Measurements from ENCODE around the gene LIMA1.
"Not testable (repeated sequence)": the region's sequence is repeated elsewhere in the genome, so short reads cannot be mapped to it uniquely, and the experiment has no call there.

The LIMA1 gene

DNA sequence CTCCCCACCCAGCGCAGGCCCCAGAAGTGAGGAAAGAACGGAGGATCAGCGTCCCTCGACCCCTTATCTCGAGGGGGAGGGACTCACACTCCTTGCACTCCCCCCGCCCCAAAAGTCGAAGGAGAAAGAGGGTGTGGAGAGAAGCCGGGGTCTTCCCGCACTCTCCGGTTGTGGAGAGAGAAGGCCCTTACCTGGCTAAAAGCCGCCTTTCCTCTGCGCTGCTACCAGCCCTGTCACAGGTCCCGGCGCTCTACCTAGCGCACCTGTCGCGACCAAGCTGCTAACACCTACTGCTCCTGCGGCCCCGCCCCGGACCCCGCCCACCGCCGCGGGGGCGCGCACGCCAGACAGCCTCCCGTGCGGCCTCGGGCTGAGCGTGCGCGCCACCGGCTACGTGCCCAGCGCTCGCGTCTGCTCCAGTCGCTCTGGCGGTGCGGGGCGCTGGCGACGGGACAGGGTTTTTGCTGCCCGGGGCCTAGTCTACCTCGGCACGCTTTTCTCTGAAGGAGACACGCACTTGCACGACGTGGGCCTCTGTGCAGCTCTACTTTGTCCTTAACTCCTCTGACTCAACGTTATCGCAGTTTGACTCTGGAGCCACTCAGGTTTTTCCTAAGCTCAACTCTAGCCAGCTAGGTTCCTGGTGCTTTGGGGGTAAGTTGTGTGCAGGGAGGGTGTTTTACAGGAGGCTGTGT, at the start of gene LIMA1:
TSS of gene LIMA1 (minus strand) at position 292 of the 695 bp plus-strand sequence. CDS start 34,769 bp downstream, outside the sequence.
- DNase-seq: peak; percentile 95 to 97 (median 95)

GRCh38 chr12:50331745-50332144, 48.4 kb upstream of the LIMA1 start:
- no peak for DNase-seq

DNA sequence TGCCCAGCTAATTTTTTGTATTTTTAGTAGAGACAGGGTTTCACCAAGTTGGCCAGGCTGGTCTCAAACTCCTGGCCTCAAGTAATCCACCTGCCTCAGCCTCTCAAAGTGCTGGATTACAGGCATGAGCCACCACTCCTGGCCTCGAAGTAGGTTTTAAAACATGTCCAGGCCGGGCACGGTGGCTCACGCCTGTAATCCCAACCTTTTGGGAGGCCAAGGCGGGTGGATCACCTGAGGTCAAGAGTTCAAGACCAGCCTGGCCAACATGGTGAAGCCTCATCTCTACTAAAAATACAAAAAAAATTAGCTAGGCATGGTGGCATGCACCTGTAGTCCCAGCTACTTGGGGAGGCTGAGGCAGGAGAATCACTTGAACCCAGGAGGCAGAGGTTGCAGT, 45.3 kb upstream of the LIMA1 start:
- DNase-seq: not testable (repeated sequence)

- peak in 1 of 3 experiments; percentile 13 for DNase-seq
These were observed 43.4 kb upstream of the LIMA1 start for GRCh38 chr12:50326590-50327284.

DNA sequence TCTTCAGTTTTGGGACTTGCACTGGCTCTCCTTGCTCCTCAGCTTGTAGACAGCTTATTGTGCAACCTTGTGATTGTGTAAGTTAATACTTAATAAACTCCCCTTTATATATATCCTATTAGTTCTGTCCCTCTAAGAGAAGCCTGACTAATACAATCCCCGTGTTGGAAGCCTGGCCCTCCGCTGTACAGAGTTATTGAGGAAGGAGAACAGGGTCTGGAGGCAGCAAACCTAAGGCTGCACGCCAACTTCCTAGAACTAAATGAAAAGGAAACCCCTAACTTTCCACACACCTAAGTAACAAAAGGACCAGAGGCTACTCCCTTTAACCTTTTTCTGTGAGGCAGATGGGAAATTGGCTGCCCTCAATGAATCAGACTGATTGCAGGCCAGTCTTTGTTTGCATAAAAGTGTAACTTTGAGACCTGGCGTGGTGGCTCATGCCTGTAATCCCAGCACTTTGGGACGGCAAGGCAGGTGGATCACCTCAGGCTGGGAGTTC, 42.6 kb upstream of the LIMA1 start:
- DNase-seq: no peak

DNA sequence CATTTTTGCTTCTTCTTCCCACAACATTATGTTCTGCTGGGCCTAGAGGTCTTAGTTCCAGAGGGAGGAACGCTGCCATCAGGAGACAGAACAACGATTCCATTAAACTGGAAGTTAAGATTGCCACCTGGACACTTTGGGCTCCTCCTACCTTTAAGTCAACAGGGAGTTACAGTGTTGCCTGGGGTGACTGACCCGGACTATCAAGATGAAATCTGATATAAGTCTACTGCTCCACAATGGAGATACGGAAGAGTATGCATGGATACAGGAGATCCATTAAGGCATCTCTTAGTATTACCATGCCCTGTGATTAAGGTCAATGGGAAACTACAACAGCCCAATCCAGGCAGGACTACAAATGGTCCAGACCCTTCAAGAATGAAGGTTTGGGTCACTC, 41.5 kb upstream of the LIMA1 start:
- not testable (repeated sequence) for DNase-seq

DNA sequence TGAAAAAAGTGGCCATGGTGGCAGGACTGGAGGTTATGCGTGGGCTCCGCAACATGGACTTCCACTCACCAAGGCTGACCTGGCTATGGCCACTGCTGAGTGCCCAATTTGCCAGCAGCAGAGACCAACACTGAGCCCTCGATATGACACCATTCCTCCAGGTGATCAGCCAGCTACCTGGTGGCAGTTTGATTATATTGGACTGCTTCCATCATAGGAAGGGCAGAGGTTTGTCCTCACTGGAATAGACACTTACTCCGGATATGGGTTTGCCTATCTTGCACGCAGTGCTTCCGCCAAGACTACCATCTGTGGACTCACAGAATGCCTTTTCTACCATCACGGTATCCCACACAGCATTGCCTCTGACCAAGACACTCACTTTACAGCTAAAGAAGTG, 40.8 kb upstream of the LIMA1 start:
- not testable (repeated sequence) for DNase-seq

GRCh38 chr12:50322206-50322605, 38.9 kb upstream of the LIMA1 start:
- no peak for DNase-seq

DNA sequence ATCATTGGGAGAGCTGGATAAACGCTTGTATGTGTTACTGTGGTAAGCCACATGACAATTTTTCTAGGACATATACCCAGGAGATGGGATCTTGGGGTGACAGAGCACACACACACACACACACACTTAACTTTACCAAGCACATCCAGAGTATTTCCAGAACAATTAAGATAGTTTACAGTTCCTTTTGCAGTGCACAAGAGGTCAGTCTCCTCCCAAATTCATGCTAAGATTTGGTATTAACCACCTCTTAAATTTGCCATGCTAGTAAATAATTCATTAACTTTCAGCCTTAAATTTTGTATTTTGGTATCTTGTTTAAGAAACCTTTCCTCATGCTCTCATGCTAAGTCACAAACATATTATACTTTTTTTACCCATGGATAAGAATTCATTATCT, 33.9 kb upstream of the LIMA1 start:
- DNase-seq: no peak

- no peak for DNase-seq
These were observed 32.5 kb upstream of the LIMA1 start for GRCh38 chr12:50315803-50316202.

DNA sequence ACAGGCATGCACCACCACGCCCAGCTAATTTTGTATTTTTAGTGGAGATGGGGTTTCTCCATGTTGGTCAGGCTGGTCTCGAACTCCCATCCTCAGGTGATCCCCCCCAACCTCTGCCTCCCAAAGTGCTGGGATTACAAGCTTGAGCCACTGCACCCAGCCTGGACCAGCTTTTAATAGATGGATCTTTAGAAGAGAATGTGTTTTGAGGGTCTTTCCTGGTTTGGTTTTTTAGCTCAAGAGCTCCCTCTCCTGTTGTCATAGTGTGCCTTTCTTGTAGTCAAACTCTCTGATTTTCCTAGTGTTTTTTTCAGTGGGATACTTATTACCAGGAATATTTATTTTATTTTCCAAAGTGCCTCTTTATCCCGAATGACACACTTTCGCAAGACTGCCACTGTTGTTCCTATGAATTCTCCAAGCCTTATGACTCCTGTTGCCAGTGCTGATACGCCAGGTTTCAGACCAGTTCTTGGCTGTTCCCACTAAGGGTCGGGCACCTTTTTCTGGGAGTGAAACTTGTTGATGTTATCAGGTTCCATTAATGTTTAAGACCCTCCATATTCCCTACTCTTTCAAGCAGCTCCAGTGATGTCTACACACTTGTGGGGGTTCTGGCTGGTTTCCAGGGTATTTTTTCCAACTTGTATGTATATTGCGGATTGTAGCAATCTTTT, 31.5 kb upstream of the LIMA1 start:
- peak in 2 of 3 experiments; percentile 34 to 64 for DNase-seq

DNA sequence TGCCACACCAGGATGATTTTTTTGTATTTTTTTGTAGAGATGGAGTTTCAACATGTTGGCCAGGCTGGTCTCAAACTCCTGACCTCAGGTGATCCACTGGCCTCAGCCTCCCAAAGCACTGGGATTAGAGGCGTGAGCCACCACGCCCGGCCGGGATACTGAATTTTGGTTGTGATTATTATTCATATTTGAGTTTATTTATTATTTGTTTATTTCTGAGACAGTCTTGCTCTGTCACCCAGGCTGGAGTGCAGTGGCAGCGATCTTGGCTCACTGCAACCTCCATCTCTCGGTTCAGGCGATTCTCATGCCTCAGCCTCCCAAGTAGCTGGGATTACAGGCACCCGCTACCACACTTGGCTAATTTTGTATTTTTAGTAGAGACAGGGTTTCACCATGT, 30.7 kb upstream of the LIMA1 start:
- not testable (repeated sequence) for DNase-seq

DNA sequence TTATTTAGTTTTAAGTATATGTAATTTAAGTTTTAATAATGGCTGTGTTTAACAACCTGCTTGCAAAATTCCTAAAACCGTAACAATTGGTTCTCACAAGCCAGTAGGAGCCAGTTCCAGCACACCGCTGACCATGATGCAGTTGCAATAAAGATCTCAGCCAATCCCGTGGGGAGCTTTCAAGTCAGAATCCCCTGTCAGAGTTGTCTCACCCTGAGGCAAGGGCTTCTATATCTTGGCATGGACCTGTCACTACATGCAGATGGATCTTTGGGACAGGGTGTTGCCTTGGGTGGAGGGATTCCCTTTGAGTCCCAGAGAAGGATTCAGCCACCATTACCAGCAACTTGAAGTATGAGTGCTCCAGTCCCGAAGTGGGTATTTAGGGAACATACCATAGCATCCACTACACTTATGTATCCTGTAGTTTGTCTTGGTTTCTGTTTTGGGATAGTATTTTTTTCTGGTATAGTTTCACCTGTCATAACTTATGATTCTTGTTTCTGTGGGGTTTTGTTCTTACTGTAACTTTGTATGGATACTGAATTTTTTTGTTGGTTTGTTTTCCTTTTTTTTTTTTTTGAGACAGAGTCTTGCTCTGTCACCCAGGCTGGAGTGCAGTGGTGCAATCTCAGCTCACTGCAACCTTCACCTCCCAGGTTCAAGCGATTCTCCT, 30.1 kb upstream of the LIMA1 start:
- no peak for DNase-seq

- not testable (repeated sequence) for DNase-seq
These were observed 28.7 kb upstream of the LIMA1 start for GRCh38 chr12:50311858-50312609.

GRCh38 chr12:50309950-50310349, 26.6 kb upstream of the LIMA1 start:
- DNase-seq: no peak

DNA sequence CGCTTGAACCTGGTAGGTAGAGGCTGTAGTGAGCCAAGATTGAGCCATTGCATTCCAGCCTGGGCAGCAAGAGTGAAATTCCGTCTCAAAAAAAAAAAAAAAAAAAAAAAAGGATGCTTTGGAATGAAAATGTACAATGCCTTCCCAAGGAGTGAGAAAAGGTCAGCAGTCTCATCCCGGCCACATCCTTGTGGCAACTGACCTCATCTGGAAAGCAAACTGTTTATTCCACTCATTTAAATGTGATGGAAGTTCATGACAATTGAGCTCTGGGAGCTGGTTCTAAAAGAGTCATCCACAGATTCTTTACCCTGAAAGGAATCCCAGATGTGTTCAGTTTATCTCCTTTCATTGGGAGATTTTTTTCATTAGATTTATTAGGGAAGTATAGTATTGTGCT, 19.4 kb upstream of the LIMA1 start:
- no peak for DNase-seq

GRCh38 chr12:50297996-50298395, 14.7 kb upstream of the LIMA1 start:
- DNase-seq: no peak

DNA sequence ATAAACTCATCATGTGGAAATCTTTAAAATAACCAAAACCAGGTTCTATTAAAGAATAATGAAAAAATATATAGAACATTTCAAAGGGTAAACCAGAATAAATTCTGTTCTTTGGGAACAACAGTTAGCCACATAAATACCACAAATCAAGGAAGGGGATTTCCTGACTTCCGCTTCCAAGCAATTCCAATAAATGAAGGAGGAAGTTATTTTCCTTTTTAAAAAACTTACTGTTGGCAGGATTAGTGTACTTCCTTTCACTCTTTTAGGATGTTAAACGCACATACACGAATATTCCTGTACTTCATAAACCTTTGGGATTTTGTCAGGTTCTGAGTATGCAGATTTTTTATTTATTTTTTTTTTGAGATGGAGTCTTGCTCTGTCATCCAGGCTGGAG, 13.7 kb upstream of the LIMA1 start:
- no peak for DNase-seq

- no peak for DNase-seq
These were observed 13.2 kb upstream of the LIMA1 start for GRCh38 chr12:50296554-50296953.

DNA sequence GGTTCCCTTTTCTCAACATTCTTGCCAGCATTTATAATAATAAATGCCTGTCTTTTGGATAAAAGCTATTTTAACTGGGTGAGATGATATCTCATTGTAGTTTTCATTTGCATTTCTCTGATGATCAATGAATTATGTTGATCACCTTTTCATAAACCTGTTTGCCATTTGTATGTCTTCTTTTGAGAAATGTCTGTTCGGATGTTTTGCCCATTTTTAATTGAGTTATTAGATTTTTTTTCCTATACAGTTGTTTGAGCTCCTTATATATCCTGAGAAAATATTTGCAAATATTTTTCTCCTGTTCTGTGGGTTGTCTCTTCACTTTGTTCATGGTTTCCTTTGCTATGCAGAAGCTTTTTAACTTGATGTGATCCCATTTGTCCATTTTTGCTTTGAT, 8.1 kb upstream of the LIMA1 start:
- DNase-seq: no peak

- DNase-seq: not testable (repeated sequence)
These were observed 7.4 kb upstream of the LIMA1 start for GRCh38 chr12:50290692-50291091.

DNA sequence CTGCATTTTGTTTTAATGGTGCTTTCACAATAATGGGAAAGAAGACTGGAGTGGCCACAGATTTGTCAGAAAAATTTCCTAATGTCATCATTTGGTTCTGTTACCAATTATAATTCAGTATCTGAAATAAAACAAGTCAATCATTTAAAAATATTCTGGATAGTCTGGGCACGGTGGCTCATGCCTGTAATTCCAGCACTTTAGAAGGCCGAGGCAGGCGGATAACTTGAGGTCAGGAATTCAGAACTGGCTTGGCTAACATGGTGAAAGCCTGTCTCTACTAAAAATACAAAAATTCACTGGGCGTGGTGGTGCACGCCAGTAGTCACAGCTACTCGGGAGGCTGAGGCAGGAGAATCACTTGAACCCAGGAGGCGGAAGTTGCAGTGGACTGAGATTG, 4.0 kb upstream of the LIMA1 start:
- no peak for DNase-seq

Measured in NCI-H1417 (cell line).